WTC11 (cell line): Measurements from ENCODE around the gene AMBRA1.

ENCODE experiments used
- ATF1 ChIP-seq: sonication (generic); formaldehyde crosslinking; IDR thresholded peaks from 2 replicates; pipeline ENCODE4 v1.8.1; 2023; ENCODE audit warnings: mild to moderate bottlenecking, moderate library complexity, missing genetic modification reagents
- ELF4 ChIP-seq: sonication (generic); formaldehyde crosslinking; IDR thresholded peaks from 2 replicates; pipeline ENCODE4 v1.8.1; 2022; ENCODE audit warnings: low read depth, mild to moderate bottlenecking, moderate library complexity, missing genetic modification reagents
- NR3C1 ChIP-seq: sonication (generic); formaldehyde crosslinking; conservative IDR thresholded peaks from 2 replicates; pipeline ENCODE4 v1.8.1; 2023; ENCODE audit warnings: low read depth, mild to moderate bottlenecking, missing genetic modification reagents
- RELA ChIP-seq: sonication (generic); formaldehyde crosslinking; IDR thresholded peaks from 2 replicates; pipeline ENCODE4 v1.8.1; 2022; ENCODE audit warnings: missing genetic modification reagents, mild to moderate bottlenecking, borderline replicate concordance
- TF ChIP-seq, protein P1 (sequence below): fragments of 200-600 bp; IDR thresholded peaks from 2 replicates; pipeline ENCODE4 v1.8.0; 2022; ENCODE audit warnings: antibody characterized with exemption
- TF ChIP-seq, protein P2 (sequence below): sonication (generic); formaldehyde crosslinking; IDR thresholded peaks from 2 replicates; pipeline ENCODE4 v1.8.0; 2022; ENCODE audit warnings: mild to moderate bottlenecking, missing genetic modification reagents
- TF ChIP-seq, protein P3 (sequence below): sonication (generic); formaldehyde crosslinking; IDR thresholded peaks from 2 replicates; pipeline ENCODE4 v1.8.1; 2023; ENCODE audit warnings: mild to moderate bottlenecking, missing genetic modification reagents, moderate library complexity
- TF ChIP-seq, protein P4 (sequence below): sonication (generic); formaldehyde crosslinking; IDR thresholded peaks from 2 replicates; pipeline ENCODE4 v1.8.1; 2022; ENCODE audit warnings: mild to moderate bottlenecking, moderate library complexity, missing genetic modification reagents
- TF ChIP-seq, protein P5 (sequence below): sonication (generic); formaldehyde crosslinking; IDR thresholded peaks from 2 replicates; pipeline ENCODE4 v1.8.1; 2022; ENCODE audit warnings: low read depth, missing genetic modification reagents, borderline replicate concordance
- TF ChIP-seq, protein P6 (sequence below): sonication (generic); formaldehyde crosslinking; IDR thresholded peaks from 2 replicates; pipeline ENCODE4 v1.8.0; 2022; ENCODE audit warnings: mild to moderate bottlenecking, missing genetic modification reagents
- TF ChIP-seq, protein P7 (sequence below): sonication (generic); formaldehyde crosslinking; IDR thresholded peaks from 2 replicates; pipeline ENCODE4 v1.8.0; 2023; ENCODE audit warnings: missing genetic modification reagents
- TF ChIP-seq, protein P8 (sequence below): sonication (generic); formaldehyde crosslinking; IDR thresholded peaks from 2 replicates; pipeline ENCODE4 v1.8.1; 2022; ENCODE audit warnings: mild to moderate bottlenecking, missing genetic modification reagents, moderate library complexity, borderline replicate concordance

DNA sequence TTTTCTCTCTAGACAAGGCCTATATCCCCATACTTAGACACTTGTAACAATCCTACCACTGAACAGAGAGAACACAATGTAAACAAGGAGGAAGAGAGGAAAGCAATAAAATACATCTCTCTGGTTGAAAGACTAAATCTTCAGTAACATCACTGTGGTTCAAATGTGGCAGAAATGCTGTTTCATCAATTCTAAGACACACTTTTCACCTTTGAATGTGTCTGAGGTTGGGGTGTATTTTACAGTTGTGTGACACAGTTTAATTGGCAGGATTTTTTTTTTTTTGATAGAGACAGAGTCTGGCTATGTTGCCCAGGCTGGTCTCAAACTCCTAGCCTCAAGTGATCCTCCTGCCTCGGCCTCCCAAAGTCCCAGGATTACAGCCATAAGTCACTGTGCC is 79.5 kb downstream of the AMBRA1 start:
- TF ChIP-seq, protein P1, sequence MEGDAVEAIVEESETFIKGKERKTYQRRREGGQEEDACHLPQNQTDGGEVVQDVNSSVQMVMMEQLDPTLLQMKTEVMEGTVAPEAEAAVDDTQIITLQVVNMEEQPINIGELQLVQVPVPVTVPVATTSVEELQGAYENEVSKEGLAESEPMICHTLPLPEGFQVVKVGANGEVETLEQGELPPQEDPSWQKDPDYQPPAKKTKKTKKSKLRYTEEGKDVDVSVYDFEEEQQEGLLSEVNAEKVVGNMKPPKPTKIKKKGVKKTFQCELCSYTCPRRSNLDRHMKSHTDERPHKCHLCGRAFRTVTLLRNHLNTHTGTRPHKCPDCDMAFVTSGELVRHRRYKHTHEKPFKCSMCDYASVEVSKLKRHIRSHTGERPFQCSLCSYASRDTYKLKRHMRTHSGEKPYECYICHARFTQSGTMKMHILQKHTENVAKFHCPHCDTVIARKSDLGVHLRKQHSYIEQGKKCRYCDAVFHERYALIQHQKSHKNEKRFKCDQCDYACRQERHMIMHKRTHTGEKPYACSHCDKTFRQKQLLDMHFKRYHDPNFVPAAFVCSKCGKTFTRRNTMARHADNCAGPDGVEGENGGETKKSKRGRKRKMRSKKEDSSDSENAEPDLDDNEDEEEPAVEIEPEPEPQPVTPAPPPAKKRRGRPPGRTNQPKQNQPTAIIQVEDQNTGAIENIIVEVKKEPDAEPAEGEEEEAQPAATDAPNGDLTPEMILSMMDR = no peak
- TF ChIP-seq, protein P2, sequence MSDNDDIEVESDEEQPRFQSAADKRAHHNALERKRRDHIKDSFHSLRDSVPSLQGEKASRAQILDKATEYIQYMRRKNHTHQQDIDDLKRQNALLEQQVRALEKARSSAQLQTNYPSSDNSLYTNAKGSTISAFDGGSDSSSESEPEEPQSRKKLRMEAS = no peak
- TF ChIP-seq, protein P3, sequence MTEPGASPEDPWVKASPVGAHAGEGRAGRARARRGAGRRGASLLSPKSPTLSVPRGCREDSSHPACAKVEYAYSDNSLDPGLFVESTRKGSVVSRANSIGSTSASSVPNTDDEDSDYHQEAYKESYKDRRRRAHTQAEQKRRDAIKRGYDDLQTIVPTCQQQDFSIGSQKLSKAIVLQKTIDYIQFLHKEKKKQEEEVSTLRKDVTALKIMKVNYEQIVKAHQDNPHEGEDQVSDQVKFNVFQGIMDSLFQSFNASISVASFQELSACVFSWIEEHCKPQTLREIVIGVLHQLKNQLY = no peak
- no peak for TF ChIP-seq RELA (CRISPR knock-in tag)
- TF ChIP-seq, protein P4, sequence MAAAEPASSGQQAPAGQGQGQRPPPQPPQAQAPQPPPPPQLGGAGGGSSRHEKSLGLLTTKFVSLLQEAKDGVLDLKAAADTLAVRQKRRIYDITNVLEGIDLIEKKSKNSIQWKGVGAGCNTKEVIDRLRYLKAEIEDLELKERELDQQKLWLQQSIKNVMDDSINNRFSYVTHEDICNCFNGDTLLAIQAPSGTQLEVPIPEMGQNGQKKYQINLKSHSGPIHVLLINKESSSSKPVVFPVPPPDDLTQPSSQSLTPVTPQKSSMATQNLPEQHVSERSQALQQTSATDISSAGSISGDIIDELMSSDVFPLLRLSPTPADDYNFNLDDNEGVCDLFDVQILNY = no peak
- TF ChIP-seq, protein P5, sequence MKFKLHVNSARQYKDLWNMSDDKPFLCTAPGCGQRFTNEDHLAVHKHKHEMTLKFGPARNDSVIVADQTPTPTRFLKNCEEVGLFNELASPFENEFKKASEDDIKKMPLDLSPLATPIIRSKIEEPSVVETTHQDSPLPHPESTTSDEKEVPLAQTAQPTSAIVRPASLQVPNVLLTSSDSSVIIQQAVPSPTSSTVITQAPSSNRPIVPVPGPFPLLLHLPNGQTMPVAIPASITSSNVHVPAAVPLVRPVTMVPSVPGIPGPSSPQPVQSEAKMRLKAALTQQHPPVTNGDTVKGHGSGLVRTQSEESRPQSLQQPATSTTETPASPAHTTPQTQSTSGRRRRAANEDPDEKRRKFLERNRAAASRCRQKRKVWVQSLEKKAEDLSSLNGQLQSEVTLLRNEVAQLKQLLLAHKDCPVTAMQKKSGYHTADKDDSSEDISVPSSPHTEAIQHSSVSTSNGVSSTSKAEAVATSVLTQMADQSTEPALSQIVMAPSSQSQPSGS = no peak
- TF ChIP-seq, protein P6, sequence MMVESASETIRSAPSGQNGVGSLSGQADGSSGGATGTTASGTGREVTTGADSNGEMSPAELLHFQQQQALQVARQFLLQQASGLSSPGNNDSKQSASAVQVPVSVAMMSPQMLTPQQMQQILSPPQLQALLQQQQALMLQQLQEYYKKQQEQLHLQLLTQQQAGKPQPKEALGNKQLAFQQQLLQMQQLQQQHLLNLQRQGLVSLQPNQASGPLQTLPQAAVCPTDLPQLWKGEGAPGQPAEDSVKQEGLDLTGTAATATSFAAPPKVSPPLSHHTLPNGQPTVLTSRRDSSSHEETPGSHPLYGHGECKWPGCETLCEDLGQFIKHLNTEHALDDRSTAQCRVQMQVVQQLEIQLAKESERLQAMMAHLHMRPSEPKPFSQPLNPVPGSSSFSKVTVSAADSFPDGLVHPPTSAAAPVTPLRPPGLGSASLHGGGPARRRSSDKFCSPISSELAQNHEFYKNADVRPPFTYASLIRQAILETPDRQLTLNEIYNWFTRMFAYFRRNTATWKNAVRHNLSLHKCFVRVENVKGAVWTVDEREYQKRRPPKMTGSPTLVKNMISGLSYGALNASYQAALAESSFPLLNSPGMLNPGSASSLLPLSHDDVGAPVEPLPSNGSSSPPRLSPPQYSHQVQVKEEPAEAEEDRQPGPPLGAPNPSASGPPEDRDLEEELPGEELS (CRISPR knock-in tag) = no peak
- TF ChIP-seq, protein P7, sequence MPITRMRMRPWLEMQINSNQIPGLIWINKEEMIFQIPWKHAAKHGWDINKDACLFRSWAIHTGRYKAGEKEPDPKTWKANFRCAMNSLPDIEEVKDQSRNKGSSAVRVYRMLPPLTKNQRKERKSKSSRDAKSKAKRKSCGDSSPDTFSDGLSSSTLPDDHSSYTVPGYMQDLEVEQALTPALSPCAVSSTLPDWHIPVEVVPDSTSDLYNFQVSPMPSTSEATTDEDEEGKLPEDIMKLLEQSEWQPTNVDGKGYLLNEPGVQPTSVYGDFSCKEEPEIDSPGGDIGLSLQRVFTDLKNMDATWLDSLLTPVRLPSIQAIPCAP (CRISPR knock-in tag) = no peak
- no peak for TF ChIP-seq NR3C1
- no peak for TF ChIP-seq ELF4 (CRISPR knock-in tag)
- TF ChIP-seq ATF1 (CRISPR knock-in tag) = no peak
- TF ChIP-seq, protein P8, sequence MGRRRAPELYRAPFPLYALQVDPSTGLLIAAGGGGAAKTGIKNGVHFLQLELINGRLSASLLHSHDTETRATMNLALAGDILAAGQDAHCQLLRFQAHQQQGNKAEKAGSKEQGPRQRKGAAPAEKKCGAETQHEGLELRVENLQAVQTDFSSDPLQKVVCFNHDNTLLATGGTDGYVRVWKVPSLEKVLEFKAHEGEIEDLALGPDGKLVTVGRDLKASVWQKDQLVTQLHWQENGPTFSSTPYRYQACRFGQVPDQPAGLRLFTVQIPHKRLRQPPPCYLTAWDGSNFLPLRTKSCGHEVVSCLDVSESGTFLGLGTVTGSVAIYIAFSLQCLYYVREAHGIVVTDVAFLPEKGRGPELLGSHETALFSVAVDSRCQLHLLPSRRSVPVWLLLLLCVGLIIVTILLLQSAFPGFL (CRISPR knock-in tag) = no peak
